Osteoblast (primary cell): ENCODE data around the gene SLC24A1. TPM values are rescaled to one million over a fixed set of nuclear protein-coding genes. Genes with fewer than 3 reads are reported as not detected.

ENCODE experiments used
- DNase-seq: peaks from one replicate; pipeline ENCODE4 v3.0.0; 2011; ENCODE audit warnings: low spot score, mixed read lengths; ENCODE audit not compliant: insufficient read length; ENCODE audit errors: missing footprints
- H2AFZ ChIP-seq: 2 replicates; pipeline ENCODE4 v1.6.0; 2011; ENCODE audit warnings: mild to moderate bottlenecking, low read length
- H3K27ac ChIP-seq: 2 replicates; pipeline ENCODE4 v1.5.1; 2011; ENCODE audit warnings: mild to moderate bottlenecking, low read depth, low read length, moderate library complexity
- H3K27me3 ChIP-seq: 2 replicates; pipeline ENCODE4 v1.6.0; 2012; ENCODE audit warnings: mild to moderate bottlenecking, control low read depth, inconsistent platforms, low read length, moderate library complexity; ENCODE audit not compliant: insufficient read depth
- H3K36me3 ChIP-seq: 2 replicates; pipeline ENCODE4 v1.5.1; 2011; ENCODE audit warnings: mild to moderate bottlenecking, low read length, control low read depth, moderate library complexity; ENCODE audit not compliant: insufficient read depth
- H3K4me1 ChIP-seq: 2 replicates; pipeline ENCODE4 v1.5.1; 2011; ENCODE audit warnings: mild to moderate bottlenecking, low read length, control low read depth, moderate library complexity; ENCODE audit not compliant: insufficient read depth
- H3K4me2 ChIP-seq: 2 replicates; pipeline ENCODE4 v1.6.0; 2011; ENCODE audit warnings: mild to moderate bottlenecking, low read length; ENCODE audit not compliant: insufficient read depth
- H3K4me3 ChIP-seq: fragments of 200-600 bp; sonication (generic); 3 replicates; pipeline ENCODE4 v1.5.1; 2012; ENCODE audit warnings: mild to moderate bottlenecking, low read length, inconsistent platforms; ENCODE audit not compliant: insufficient read depth
- H3K79me2 ChIP-seq: 2 replicates; pipeline ENCODE4 v1.6.0; 2012; ENCODE audit warnings: mild to moderate bottlenecking, low read length, control low read depth, inconsistent platforms; ENCODE audit not compliant: insufficient read depth
- H3K9me3 ChIP-seq: 2 replicates; pipeline ENCODE4 v1.5.1; 2011; ENCODE audit warnings: low read depth, low read length, control low read depth
- H4K20me1 ChIP-seq: 2 replicates; pipeline ENCODE4 v1.6.0; 2012; ENCODE audit warnings: mild to moderate bottlenecking, low read length, control low read depth; ENCODE audit not compliant: insufficient read depth
- CTCF ChIP-seq: IDR thresholded peaks from 2 replicates; pipeline ENCODE4 v1.5.1; 2011; ENCODE audit warnings: mild to moderate bottlenecking, low read depth, low read length, moderate library complexity; ENCODE audit errors: extremely low read depth
- small RNA-seq: library from RNA; depleted of rRNA; stranded (forward); fragments of <200 nt; gene quantifications from one replicate; pipeline ENCODE3, GENCODE V24; 2012
- total RNA-seq: library from RNA; depleted of rRNA; stranded (reverse); fragments of >200 nt; gene quantifications from 2 replicates; pipeline ENCODE4 v1.2.3, GENCODE V29; 2012

SLC24A1 gene
- total RNA-seq, 1 donor: 10.1 TPM

DNA sequence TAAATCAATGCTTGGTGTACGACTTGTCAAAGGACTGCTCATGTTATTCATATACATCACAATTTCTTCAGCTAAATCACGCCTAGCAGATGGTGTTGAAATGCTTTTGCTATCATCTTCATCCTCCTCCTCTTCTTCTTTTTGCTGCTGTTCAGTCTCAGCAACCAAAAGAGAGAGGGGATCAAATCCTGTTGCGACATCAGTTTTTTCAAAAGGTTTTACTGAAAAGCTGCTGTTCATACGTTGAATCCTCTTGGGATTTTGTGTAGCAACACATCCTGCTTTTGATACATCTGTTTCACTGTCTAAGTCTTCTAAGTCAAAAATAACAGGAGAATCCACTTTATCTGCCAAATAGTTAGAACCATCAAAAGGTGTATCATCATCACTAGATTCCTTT lies 69.0 kb downstream of the SLC24A1 start:
- Histone ChIP-seq H3K27ac (no peak overlapping the region), H4K20me1 (no peaks in the 10 kb centered on the region), H3K4me2 (no peak overlapping the region), H3K4me3 (no peak overlapping the region), H3K9me3 (no peaks in the 10 kb centered on the region), H3K27me3 (no peaks in the 10 kb centered on the region), H2AFZ (no peak overlapping the region), H3K4me1 (no peaks in the 10 kb centered on the region), H3K36me3 (peaks cover 20% of the 10 kb centered on the region), H3K79me2 (no peaks in the 10 kb centered on the region)
- DNase-seq: no peak
- TF ChIP-seq CTCF: no peak

GRCh38 chr15:65695081-65695480 lies 73.3 kb downstream of the SLC24A1 start:
- peaks cover 23% of the 10 kb centered on the region for H3K36me3 ChIP-seq
- no peaks in the 10 kb centered on the region for H3K27me3 ChIP-seq
- no peak overlapping the region for H3K4me2 ChIP-seq
- H3K79me2 ChIP-seq: no peaks in the 10 kb centered on the region
- H3K9me3 ChIP-seq: no peaks in the 10 kb centered on the region
- H4K20me1 ChIP-seq: no peaks in the 10 kb centered on the region
- H3K4me3 ChIP-seq: no peak overlapping the region
- no peaks in the 10 kb centered on the region for H3K4me1 ChIP-seq
- H2AFZ ChIP-seq: no peak overlapping the region
- no peak overlapping the region for H3K27ac ChIP-seq
- DNase-seq: no peak
- no peak for TF ChIP-seq CTCF

Small RNA genes lying within 50 kb of the gene (small RNA-seq; reads per million reads assigned to genes)
- not detected for gene SNORD13E

Other genes with a start within 250 kb of the SLC24A1 start
- 0.29 TPM in 1 of 2 replicates, not detected in the other for gene IGDCC3, start 243.9 kb upstream of the SLC24A1 start, total RNA-seq
- gene IGDCC4, start 199.0 kb upstream of the SLC24A1 start, total RNA-seq: 3.6 and 6.2 TPM in 2 replicates
- 40.9 and 42.4 TPM in 2 replicates for gene DPP8, start 104.2 kb upstream of the SLC24A1 start, total RNA-seq
- gene HACD3, start 91.5 kb upstream of the SLC24A1 start, total RNA-seq: 75.3 and 79.6 TPM in 2 replicates
- 31.5 and 35.4 TPM in 2 replicates for gene INTS14, start 10.8 kb upstream of the SLC24A1 start, total RNA-seq
- 30.4 and 32.7 TPM in 2 replicates for gene DENND4A, start 170.4 kb downstream of the SLC24A1 start, total RNA-seq
- 55.7 and 68.0 TPM in 2 replicates for gene RAB11A, start 247.6 kb downstream of the SLC24A1 start, total RNA-seq